Uterus (tissue), 2 donors: Measurements from ENCODE around the gene CST7.
"Not testable (repeated sequence)": the region's sequence is repeated elsewhere in the genome, so short reads cannot be mapped to it uniquely, and the experiment has no call there.

Source experiments
- POLR2A ChIP-seq, 2 donors: fragments of 450-650 bp; IDR thresholded peaks; one replicate each; pipeline ENCODE4 v1.6.1; 2016; ENCODE audit warnings: antibody characterized with exemption in 2 of 2, mild to moderate bottlenecking in 1 of 2, moderate library complexity in 1 of 2
- TF ChIP-seq, protein P1 (sequence below), 4 experiments: fragments of 200-600 bp in 2 of 4; fragments of 450-650 bp in 2 of 4; sonication (generic) in 2 of 4; IDR thresholded peaks; one replicate each; pipeline ENCODE4 v1.5.1; 2016 to 2019; ENCODE audit warnings: antibody characterized with exemption in 4 of 4, mild to moderate bottlenecking in 2 of 4, moderate library complexity in 1 of 4

DNA sequence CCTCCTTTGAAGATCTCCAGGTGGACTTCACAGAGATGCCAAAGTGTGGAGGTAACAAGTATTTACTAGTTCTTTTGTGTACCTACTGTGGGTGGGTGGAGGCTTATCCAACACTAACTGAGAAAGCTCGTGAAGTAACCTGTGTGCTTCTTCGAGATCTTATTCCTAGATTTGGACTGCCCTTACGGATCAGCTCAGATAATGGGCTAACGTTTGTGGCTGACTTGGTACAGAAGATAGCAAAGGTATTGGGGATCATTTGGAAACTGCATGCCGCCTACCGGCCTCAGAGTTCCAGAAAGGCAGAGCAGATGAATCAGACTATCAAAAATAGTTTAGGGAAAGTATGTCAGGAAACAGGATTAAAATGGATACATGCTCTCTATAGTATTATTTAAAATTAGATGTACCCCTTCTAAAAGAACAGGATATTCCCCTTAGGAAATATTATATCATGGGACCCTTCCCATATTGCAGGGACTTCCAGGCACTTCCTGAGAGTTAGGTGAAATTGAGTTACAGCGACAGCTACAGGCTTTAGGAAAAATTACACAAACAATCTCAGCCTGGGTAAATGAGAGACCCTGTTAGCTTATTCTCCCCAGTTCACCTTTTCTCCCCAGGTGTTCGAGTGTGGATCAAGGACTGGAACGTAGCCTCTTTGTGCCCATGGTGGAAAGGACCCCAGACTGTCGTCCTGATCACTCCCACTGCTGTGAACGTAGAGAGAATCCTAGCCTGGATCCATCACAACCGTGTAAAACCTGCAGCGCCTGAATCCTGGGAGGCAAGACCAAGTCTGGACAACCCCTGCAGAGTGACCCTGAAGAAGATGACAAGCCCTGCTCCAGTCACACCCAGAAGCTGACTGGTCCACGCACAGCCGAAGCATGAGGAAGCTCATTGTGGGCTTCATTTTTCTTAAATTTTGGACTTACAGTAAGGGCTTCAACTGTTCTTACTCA, 18.1 kb upstream of the CST7 start:
- TF ChIP-seq POLR2A (IDR thresholded peaks at IDR 0.05), result not testable (repeated sequence)
- TF ChIP-seq, protein P1, sequence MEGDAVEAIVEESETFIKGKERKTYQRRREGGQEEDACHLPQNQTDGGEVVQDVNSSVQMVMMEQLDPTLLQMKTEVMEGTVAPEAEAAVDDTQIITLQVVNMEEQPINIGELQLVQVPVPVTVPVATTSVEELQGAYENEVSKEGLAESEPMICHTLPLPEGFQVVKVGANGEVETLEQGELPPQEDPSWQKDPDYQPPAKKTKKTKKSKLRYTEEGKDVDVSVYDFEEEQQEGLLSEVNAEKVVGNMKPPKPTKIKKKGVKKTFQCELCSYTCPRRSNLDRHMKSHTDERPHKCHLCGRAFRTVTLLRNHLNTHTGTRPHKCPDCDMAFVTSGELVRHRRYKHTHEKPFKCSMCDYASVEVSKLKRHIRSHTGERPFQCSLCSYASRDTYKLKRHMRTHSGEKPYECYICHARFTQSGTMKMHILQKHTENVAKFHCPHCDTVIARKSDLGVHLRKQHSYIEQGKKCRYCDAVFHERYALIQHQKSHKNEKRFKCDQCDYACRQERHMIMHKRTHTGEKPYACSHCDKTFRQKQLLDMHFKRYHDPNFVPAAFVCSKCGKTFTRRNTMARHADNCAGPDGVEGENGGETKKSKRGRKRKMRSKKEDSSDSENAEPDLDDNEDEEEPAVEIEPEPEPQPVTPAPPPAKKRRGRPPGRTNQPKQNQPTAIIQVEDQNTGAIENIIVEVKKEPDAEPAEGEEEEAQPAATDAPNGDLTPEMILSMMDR (IDR thresholded peaks at IDR 0.05), result not testable (repeated sequence)
